K562 (cell line): ENCODE results near the gene AJAP1. TPM values are rescaled to one million over a fixed set of nuclear protein-coding genes. Genes with fewer than 3 reads are reported as not detected.

Experiments
- CHD7 ChIP-seq: fragments of 200-600 bp; sonication (generic); IDR thresholded peaks from one replicate; pipeline ENCODE4 v1.6.1; 2012; ENCODE audit warnings: mild to moderate bottlenecking, low read depth, low read length, inconsistent platforms
- HCFC1 ChIP-seq: IDR thresholded peaks from 2 replicates; pipeline ENCODE4 v1.6.1; 2012; ENCODE audit warnings: low read depth, low read length, improper control_type of control experiment
- KLF6 ChIP-seq: fragments of 250-450 bp; sonication (Bioruptor Pico); IDR thresholded peaks from 2 replicates; pipeline ENCODE4 v1.4.0; 2020; ENCODE audit warnings: mild to moderate bottlenecking, moderate library complexity, borderline replicate concordance
- VEZF1 ChIP-seq: fragments of 200-800 bp; sonication (Bioruptor generic); IDR thresholded peaks from 2 replicates; pipeline ENCODE4 v1.6.1; 2017; ENCODE audit warnings: missing genetic modification characterization, missing compliant biosample characterization
- ZNF318 ChIP-seq, 2 experiments: fragments of 450-650 bp; IDR thresholded peaks; 2 replicates each; pipeline ENCODE4 v1.6.1; 2016; ENCODE audit warnings: mild to moderate bottlenecking in 2 of 2, borderline replicate concordance in 1 of 2, low read depth in 1 of 2, moderate library complexity in 1 of 2
- polyA plus RNA-seq, 8 experiments: library from polyadenylated mRNA; depleted of rRNA in 4 of 8; stranded (reverse) in 5 of 8; unstranded in 3 of 8; fragments of >200 nt; fragmentation: Nextera tagmentation in 2 of 8; fragmentation: Illumina TruSeq in 1 of 8; extraction: Ambion mirVana in 2 of 8; extraction: Trizol in 1 of 8; gene quantifications; 2 replicates each; pipeline versions ENCODE4 v1.2.1 to v1.2.3, GENCODE V29; 2011 to 2014; ENCODE audit warnings: inconsistent platforms in 1 of 8, missing spikeins in 1 of 8
- total RNA-seq, 7 experiments: library from RNA; depleted of rRNA in 6 of 7; stranded (reverse); fragments of >200 nt in 6 of 7; fragmentation: Illumina TruSeq in 2 of 7; extraction: Trizol in 2 of 7; gene quantifications; 2 replicates each; pipeline versions ENCODE4 v1.2.1 to v1.2.3, GENCODE V29; 2011 to 2021; ENCODE audit warnings: low replicate concordance in 1 of 7

Gene AJAP1
- total and polyA plus RNA-seq, 9 of the 15 experiments (the other 6 are each of a cell fraction or from before 2014, with no cell fraction given), result not detected

DNA sequence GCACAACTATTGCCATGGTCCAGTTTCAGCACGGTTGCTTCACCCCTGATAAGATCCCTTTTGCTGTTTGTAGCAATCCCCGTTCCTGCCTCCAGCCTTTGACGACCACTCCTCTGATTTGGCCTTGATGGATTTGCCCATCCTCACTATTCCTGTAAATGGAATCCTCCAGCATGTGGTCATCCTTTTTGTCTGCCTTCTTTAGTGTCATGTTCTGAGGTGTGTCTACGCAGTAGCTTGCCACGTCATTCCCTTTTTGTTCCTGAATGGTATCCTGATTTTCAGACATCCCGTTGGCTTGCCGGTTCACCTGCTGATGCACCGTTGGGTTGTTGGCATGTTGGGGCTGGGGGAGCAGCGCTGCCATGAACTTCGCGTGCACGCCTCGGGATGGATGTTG, 7.8 kb downstream of the AJAP1 start (continued):
- TF ChIP-seq VEZF1 (no peak), CHD7 (no peak), HCFC1 (no peak), ZNF318 (IDR thresholded peaks at IDR 0.05; ENCODE audit: borderline replicate concordance in 1 of 2, low read depth in 1 of 2) (no peak), KLF6 (CRISPR knock-in tag) (no peak)
